ENCODE measurements around the gene UPK1A. TPM values are rescaled to one million over a fixed set of nuclear protein-coding genes. Genes with fewer than 3 reads are reported as not detected.

Gene UPK1A
- 0.55 to 1.1 TPM (median 1.1 TPM) in 5 replicates for total RNA-seq (2022; extraction: Qiagen RNA extraction)

GRCh38 chr19:35666251-35666913, at the start of gene UPK1A:
UPK1A (plus strand) TSS chr19:35666517; CDS start chr19:35666813, 296 bp downstream.

DNA sequence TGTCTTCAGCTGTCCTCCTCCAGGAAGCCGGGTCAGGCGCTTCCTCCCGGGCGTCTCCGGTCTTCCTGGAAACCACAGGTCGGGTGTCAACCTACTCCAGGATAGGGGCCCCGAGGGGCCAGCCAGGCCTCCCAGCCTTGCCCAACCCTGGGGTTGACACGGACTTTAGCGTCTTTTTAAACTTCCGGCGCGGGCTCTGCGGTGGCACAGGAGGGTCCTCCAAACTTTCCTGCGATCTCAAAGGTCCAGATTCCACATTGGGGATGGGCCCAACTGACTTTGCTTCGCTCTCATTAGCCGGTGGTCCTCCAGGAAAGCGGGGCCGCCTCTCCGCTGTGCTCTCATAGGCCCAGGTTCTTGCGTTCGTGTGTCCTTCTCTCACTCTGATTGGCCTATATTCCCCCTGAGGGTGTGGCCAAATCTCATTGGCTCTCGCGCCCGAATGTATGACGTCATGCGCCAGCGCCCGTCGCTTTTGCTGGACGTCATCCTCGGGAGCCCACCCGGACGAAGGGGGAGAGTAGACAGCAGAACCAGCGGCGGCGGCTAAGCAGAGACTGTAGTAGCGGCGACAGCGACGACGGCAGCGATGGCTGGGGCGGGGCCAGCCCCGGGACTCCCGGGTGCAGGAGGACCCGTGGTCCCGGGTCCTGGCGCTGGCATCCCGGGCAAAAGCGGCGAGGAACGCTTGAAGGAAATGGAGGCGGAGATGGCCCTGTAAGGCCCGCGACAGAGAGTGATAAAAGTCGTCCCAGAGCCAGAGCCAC, 37.6 kb upstream of the UPK1A start, which contains the start of gene RBM42:
TSS of gene RBM42 (plus strand) at position 472 of the 767 bp plus-strand sequence. CDS start at position 590, 118 bp downstream.

DNA sequence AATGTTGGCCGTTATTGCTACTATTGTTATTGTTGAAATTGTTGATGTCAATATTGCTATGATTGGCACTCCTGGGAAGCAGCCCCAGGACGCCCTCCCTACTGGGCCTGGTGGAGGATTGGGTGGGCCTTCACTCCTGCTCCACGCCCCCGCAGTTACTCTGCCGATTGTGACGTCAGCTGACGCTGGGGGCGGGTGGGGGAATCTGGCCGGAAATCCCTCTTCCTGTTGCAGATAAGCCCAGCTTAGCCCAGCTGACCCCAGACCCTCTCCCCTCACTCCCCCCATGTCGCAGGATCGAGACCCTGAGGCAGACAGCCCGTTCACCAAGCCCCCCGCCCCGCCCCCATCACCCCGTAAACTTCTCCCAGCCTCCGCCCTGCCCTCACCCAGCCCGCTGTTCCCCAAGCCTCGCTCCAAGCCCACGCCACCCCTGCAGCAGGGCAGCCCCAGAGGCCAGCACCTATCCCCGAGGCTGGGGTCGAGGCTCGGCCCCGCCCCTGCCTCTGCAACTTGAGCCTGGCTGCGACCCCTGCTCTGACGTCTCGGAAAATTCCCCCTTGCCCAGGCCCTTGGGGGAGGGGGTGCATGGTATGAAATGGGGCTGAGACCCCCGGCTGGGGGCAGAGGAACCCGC, 24.7 kb upstream of the UPK1A start, which contains the start of gene ETV2:
TSS of gene ETV2 (plus strand) at position 231 of the 637 bp plus-strand sequence. CDS start 716 bp downstream, outside the sequence.

GRCh38 chr19:35648017-35648961, 18.0 kb upstream of the UPK1A start, which contains the start of gene COX6B1:
COX6B1 (plus strand) TSS chr19:35648323; CDS start chr19:35651244, 2,921 bp downstream.

DNA sequence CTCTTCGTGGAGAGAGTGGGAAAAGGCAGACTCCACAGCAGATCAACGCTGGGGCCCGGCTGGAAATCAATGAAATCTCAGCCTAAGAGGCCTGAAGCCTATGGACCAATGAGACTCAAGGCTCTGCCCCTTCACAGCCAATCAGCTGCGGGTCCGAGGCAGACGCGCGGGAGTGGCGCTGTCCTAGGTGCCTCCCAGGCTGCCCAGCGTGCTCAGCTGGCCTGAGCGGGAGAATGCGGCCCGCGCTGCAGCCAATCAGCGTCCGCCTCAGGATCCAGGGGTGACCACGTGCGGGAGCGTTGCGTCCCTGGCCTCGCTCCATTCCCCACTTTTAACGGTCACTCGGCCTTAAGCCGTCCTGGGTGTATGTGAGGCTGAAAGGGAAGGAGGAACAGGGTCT, 37.9 kb downstream of the UPK1A start, which contains the start of gene ZBTB32:
TSS of gene ZBTB32 (plus strand) at position 341 of the 400 bp plus-strand sequence. CDS start 10,069 bp downstream, outside the sequence.

DNA sequence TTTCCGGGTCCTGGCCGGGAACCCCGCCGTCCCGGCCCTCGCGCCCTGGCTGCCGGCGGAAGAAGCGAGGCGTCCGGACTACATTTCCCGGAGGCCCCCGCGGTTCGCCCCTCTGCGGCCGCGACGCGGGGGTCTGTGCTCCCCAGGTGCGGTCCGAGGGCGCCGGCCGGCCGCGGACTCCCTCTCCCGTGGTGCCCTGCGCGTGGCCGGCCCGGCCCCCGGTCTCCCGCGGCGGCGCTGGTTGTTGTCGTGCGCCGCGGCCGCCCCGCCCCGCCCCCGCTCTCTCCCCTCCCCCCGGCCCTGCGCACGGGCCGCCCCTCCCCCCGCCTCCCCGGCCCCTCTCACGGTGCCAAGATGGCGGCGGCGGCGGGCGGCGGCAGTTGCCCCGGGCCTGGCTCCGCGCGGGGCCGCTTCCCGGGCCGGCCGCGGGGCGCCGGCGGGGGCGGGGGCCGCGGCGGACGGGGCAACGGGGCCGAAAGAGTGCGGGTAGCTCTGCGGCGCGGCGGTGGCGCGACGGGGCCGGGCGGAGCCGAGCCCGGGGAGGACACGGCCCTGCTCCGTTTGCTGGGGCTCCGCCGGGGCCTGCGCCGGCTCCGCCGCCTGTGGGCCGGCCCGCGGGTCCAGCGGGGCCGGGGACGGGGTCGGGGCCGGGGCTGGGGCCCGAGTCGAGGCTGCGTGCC, 51.5 kb downstream of the UPK1A start, which contains the start of gene KMT2B:
TSS of gene KMT2B (plus strand) at position 339 of the 680 bp plus-strand sequence. CDS start at position 355, 16 bp downstream.

Other genes with a start within 250 kb of the UPK1A start
- 0.02 TPM in 1 of 5 replicates, not detected in the others for gene FFAR2, start 218.3 kb upstream of the UPK1A start, total RNA-seq (2022; extraction: Qiagen RNA extraction)
- not detected in 5 replicates for gene KRTDAP, start 176.1 kb upstream of the UPK1A start, total RNA-seq (2022; extraction: Qiagen RNA extraction)
- 34.4 to 41.4 TPM (median 35.8 TPM) in 5 replicates for gene DMKN, start 152.9 kb upstream of the UPK1A start, total RNA-seq (2022; extraction: Qiagen RNA extraction)
- gene SBSN, start 138.2 kb upstream of the UPK1A start, total RNA-seq (2022; extraction: Qiagen RNA extraction), result 3.5 to 4.0 TPM (median 3.9 TPM) in 5 replicates
- gene GAPDHS, start 133.1 kb upstream of the UPK1A start, total RNA-seq (2022; extraction: Qiagen RNA extraction), result 0.08 to 0.14 TPM (median 0.10 TPM) in 5 replicates
- gene TMEM147, start 120.9 kb upstream of the UPK1A start, total RNA-seq (2022; extraction: Qiagen RNA extraction), result 346 to 443 TPM (median 420 TPM) in 5 replicates
- 0.06 to 0.14 TPM (median 0.13 TPM) in 4 of 5 replicates, not detected in the other for gene ATP4A, start 102.9 kb upstream of the UPK1A start, total RNA-seq (2022; extraction: Qiagen RNA extraction)
- not detected in 5 replicates for gene PMIS2, start 80.3 kb upstream of the UPK1A start, total RNA-seq (2022; extraction: Qiagen RNA extraction)
- 11.1 to 17.3 TPM (median 14.6 TPM) in 5 replicates for gene HAUS5, start 53.8 kb upstream of the UPK1A start, total RNA-seq (2022; extraction: Qiagen RNA extraction)
- 150 to 223 TPM (median 210 TPM) in 5 replicates for gene RBM42, start 37.5 kb upstream of the UPK1A start, total RNA-seq (2022; extraction: Qiagen RNA extraction)
- gene ETV2, start 24.8 kb upstream of the UPK1A start, total RNA-seq (2022; extraction: Qiagen RNA extraction), result 1.7 to 3.4 TPM (median 2.7 TPM) in 5 replicates
- gene COX6B1, start 18.2 kb upstream of the UPK1A start, total RNA-seq (2022; extraction: Qiagen RNA extraction), result 1,342 to 1,451 TPM (median 1,370 TPM) in 5 replicates
- gene ZBTB32, start 38.0 kb downstream of the UPK1A start, total RNA-seq (2022; extraction: Qiagen RNA extraction), result 0.05 TPM in 1 of 5 replicates, not detected in the others
- gene KMT2B, start 51.5 kb downstream of the UPK1A start, total RNA-seq (2022; extraction: Qiagen RNA extraction), result 49.7 to 60.0 TPM (median 57.9 TPM) in 5 replicates
- 10.9 to 12.5 TPM (median 11.8 TPM) in 5 replicates for gene IGFLR1, start 75.9 kb downstream of the UPK1A start, total RNA-seq (2022; extraction: Qiagen RNA extraction)
- 22.6 to 29.2 TPM (median 25.6 TPM) in 5 replicates for gene U2AF1L4, start 78.9 kb downstream of the UPK1A start, total RNA-seq (2022; extraction: Qiagen RNA extraction)
- gene PSENEN, start 79.1 kb downstream of the UPK1A start, total RNA-seq (2022; extraction: Qiagen RNA extraction), result 266 to 332 TPM (median 283 TPM) in 5 replicates
- gene LIN37, start 82.1 kb downstream of the UPK1A start, total RNA-seq (2022; extraction: Qiagen RNA extraction), result 23.0 to 28.0 TPM (median 24.5 TPM) in 5 replicates
- gene HSPB6, start 90.5 kb downstream of the UPK1A start, total RNA-seq (2022; extraction: Qiagen RNA extraction), result 0.08 to 0.34 TPM (median 0.24 TPM) in 5 replicates
- gene PROSER3, start 91.7 kb downstream of the UPK1A start, total RNA-seq (2022; extraction: Qiagen RNA extraction), result 21.4 to 27.1 TPM (median 26.4 TPM) in 5 replicates
- 5.4 to 7.6 TPM (median 5.9 TPM) in 5 replicates for gene ARHGAP33, start 109.0 kb downstream of the UPK1A start, total RNA-seq (2022; extraction: Qiagen RNA extraction)
- 0.14 to 0.56 TPM (median 0.23 TPM) in 5 replicates for gene PRODH2, start 146.3 kb downstream of the UPK1A start, total RNA-seq (2022; extraction: Qiagen RNA extraction)
- gene NPHS1, start 186.0 kb downstream of the UPK1A start, total RNA-seq (2022; extraction: Qiagen RNA extraction), result 0.34 to 0.71 TPM (median 0.49 TPM) in 5 replicates
- gene KIRREL2, start 190.4 kb downstream of the UPK1A start, total RNA-seq (2022; extraction: Qiagen RNA extraction), result 0.39 to 0.59 TPM (median 0.44 TPM) in 5 replicates
- gene APLP1, start 202.1 kb downstream of the UPK1A start, total RNA-seq (2022; extraction: Qiagen RNA extraction), result 70.1 to 97.9 TPM (median 93.9 TPM) in 5 replicates
- 4.9 to 7.5 TPM (median 5.7 TPM) in 5 replicates for gene NFKBID, start 234.0 kb downstream of the UPK1A start, total RNA-seq (2022; extraction: Qiagen RNA extraction)
- 0.29 to 0.75 TPM (median 0.53 TPM) in 4 of 5 replicates, not detected in the other for gene HCST, start 236.0 kb downstream of the UPK1A start, total RNA-seq (2022; extraction: Qiagen RNA extraction)
- not detected in 5 replicates for gene TYROBP, start 241.8 kb downstream of the UPK1A start, total RNA-seq (2022; extraction: Qiagen RNA extraction)

All from A549 treated with AZD2906 at 1 μM for 4 hours (cell line).